Suprapubic skin (tissue), 4 donors: ENCODE data around the gene KDM4B.

Experiments
- EP300 ChIP-seq: sonication (generic); formaldehyde crosslinking; IDR thresholded peaks from one replicate; pipeline ENCODE4 v1.6.1; 2017; ENCODE audit warnings: antibody characterized with exemption
- POLR2A ChIP-seq, 2 donors: fragments of 450-650 bp; IDR thresholded peaks; one replicate each; pipeline ENCODE4 v1.6.1; 2017; ENCODE audit warnings: antibody characterized with exemption in 2 of 2, mild to moderate bottlenecking in 2 of 2, moderate library complexity in 2 of 2
- POLR2AphosphoS5 ChIP-seq, 3 donors: sonication (generic); formaldehyde crosslinking; IDR thresholded peaks; one replicate each; pipeline ENCODE4 v1.6.1; 2017; ENCODE audit warnings: antibody characterized with exemption in 3 of 3
- TF ChIP-seq, protein P1 (sequence below), 2 donors: fragments of 200-600 bp in 1 of 2; fragments of 450-650 bp in 1 of 2; sonication (generic) in 1 of 2; IDR thresholded peaks; one replicate each; pipeline ENCODE4 v1.5.1; 2016 to 2019; ENCODE audit warnings: antibody characterized with exemption in 2 of 2, mild to moderate bottlenecking in 1 of 2, moderate library complexity in 1 of 2

GRCh38 chr19:4981681-4981958 lies 12.7 kb downstream of the KDM4B start:
- TF ChIP-seq, protein P1, sequence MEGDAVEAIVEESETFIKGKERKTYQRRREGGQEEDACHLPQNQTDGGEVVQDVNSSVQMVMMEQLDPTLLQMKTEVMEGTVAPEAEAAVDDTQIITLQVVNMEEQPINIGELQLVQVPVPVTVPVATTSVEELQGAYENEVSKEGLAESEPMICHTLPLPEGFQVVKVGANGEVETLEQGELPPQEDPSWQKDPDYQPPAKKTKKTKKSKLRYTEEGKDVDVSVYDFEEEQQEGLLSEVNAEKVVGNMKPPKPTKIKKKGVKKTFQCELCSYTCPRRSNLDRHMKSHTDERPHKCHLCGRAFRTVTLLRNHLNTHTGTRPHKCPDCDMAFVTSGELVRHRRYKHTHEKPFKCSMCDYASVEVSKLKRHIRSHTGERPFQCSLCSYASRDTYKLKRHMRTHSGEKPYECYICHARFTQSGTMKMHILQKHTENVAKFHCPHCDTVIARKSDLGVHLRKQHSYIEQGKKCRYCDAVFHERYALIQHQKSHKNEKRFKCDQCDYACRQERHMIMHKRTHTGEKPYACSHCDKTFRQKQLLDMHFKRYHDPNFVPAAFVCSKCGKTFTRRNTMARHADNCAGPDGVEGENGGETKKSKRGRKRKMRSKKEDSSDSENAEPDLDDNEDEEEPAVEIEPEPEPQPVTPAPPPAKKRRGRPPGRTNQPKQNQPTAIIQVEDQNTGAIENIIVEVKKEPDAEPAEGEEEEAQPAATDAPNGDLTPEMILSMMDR (IDR thresholded peaks at IDR 0.05) = no peak
- TF ChIP-seq POLR2A (IDR thresholded peaks at IDR 0.05) (no peak), EP300 (no peak), POLR2AphosphoS5 (IDR thresholded peaks at IDR 0.05) (no peak)
